BJ (cell line): ENCODE results near the gene DCST2. TPM values are rescaled to one million over a fixed set of nuclear protein-coding genes. Genes with fewer than 3 reads are reported as not detected.

Experiments used
- CTCF ChIA-PET: fragments of 350-600 bp; formaldehyde crosslinking; extraction: SDS; loops from one replicate; lab custom pipeline; 2021; ENCODE audit warnings: antibody characterized with exemption, inconsistent platforms; lab: Yijun Ruan, JAX
- POLR2A ChIA-PET: fragments of 300-600 bp; sonication (Branson Sonifier 250); formaldehyde crosslinking; extraction: SDS; loops from one replicate; lab custom pipeline; 2021; ENCODE audit warnings: antibody characterized with exemption; lab: Charles Lee
- DNase-seq: peaks from one replicate; pipeline ENCODE4 v3.0.0-alpha.2; 2011; ENCODE audit warnings: low read depth
- H3K27me3 ChIP-seq: 2 replicates; pipeline ENCODE4 v1.6.0; 2011; ENCODE audit warnings: low read length; ENCODE audit not compliant: control insufficient read depth, insufficient read depth
- H3K36me3 ChIP-seq: 2 replicates; pipeline ENCODE4 v1.5.1; 2011; ENCODE audit warnings: low read length; ENCODE audit not compliant: control insufficient read depth, insufficient read depth
- H3K4me3 ChIP-seq: 2 replicates; pipeline ENCODE4 v1.5.1; 2011; ENCODE audit warnings: low read depth, mild to moderate bottlenecking, control low read depth, low read length
- polyA plus RNA-seq: library from polyadenylated mRNA; depleted of rRNA; stranded (reverse); fragments of >200 nt; gene quantifications from 2 replicates; pipeline ENCODE4 v1.2.3, GENCODE V29; 2011
- TF ChIP-seq, protein P1 (sequence below): IDR thresholded peaks from 2 replicates; pipeline ENCODE4 v1.5.1; 2011; ENCODE audit warnings: low read depth, mild to moderate bottlenecking, control low read depth, inconsistent platforms, low read length, moderate library complexity; ENCODE audit not compliant: insufficient read depth

The DCST2 gene
- polyA plus RNA-seq, 1 experiment = 0.38 TPM

DNA sequence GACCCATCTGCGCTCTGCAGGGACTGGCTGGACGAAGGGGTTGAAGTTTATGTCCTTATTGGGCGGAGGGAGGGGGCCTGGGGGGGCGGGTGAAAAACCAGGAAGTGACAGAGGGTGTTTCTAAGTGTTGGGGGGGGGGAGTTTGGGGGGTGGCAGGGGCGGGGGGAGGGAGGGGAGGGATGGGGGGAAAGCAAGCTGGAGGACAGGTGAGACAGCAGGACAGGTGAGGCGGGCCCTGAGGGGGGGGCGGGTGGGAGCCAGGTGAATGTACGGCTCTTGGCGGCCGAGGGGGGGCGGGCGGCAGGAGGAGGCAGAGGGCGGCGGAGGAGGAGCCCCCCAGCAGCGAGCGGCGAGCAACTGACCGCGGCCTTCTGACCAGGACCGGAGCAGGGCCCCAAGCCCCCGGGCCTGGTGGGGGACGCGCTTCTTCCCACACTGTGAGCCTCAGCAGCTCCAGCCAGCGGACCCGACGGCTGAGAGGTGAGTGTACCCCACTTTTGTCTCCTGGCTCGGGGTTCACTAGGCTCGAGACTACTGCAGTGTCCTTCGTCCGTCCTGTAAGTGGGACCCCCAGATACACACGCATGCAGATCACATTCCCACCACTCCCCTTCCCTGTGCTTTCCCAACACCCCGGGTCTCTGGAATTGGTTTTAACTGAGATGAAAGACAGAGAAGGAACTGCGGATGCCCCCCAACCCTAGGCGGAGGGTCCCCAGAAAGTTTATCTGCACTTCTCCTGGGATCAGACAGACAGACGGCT, 30.9 kb downstream of the DCST2 start, which contains the start of gene ZBTB7B:
ZBTB7B (plus strand) TSS at position 339 of the 763 bp plus-strand sequence. CDS start 11,859 bp downstream, outside the sequence.
- peak within 1 kb of the TSS; percentile 94 for H3K4me3 ChIP-seq
- no peak for DNase-seq
- TF ChIP-seq, protein P1, sequence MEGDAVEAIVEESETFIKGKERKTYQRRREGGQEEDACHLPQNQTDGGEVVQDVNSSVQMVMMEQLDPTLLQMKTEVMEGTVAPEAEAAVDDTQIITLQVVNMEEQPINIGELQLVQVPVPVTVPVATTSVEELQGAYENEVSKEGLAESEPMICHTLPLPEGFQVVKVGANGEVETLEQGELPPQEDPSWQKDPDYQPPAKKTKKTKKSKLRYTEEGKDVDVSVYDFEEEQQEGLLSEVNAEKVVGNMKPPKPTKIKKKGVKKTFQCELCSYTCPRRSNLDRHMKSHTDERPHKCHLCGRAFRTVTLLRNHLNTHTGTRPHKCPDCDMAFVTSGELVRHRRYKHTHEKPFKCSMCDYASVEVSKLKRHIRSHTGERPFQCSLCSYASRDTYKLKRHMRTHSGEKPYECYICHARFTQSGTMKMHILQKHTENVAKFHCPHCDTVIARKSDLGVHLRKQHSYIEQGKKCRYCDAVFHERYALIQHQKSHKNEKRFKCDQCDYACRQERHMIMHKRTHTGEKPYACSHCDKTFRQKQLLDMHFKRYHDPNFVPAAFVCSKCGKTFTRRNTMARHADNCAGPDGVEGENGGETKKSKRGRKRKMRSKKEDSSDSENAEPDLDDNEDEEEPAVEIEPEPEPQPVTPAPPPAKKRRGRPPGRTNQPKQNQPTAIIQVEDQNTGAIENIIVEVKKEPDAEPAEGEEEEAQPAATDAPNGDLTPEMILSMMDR = no peak
- H3K36me3 ChIP-seq = peaks cover 2% of the 10 kb centered on the region; the same call in 1 of the 2 replicates
- ChIA-PET POLR2A (no interaction called here), CTCF (interaction anchor here (1.2 to 8.3 kb wide), 2 partner anchors 15 to 30 kb away, joined by 3 to 74 read pairs; no protein-coding TSS in a partner anchor)
- H3K27me3 ChIP-seq = no peaks in the 10 kb centered on the region

DNA sequence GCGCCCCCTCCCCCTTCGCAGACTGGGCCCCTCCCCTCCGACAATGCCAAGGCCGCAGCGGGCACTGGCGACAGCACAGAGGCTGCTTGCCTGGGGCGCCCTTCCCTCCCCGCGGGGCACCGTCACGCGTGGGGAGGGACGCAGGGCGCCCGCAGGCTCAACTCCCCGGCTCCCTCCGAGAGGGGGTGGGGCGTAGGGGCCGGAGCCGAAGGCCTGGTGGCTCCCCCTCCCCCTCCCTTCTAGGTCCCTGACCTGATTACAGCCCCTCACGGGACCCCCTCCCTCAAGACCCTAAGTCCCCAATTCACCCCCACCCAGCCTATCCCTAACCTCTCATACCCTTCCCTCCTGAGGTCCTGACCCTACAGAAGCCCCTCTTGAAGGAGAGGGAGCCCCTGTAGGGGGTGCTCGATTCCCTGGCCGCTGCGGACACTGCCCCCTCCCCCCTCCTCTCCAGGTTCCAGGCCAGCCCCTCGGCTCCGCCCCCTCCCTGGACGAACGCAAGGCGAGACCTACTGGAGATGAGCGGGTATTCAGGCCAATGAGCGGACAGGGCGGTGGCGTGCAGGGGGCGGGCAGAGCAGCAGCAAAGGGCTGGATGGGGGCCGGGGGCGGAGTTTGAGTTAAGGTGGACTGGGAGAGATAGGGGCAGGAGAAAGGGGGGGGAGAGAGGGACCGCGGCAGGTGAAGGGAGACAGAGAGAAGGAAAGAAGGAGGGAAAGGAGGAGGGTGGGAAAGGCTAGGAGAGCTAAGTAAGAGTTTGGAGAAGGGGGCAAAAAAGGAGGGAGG, 31.7 kb downstream of the DCST2 start:
- ChIA-PET CTCF (interaction anchor here (0.5 to 8.3 kb wide), 6 partner anchors 14 to 966 kb away, joined by 3 to 74 read pairs (median 4); partner anchors contain the start of gene PBXIP1), POLR2A (no interaction called here)
- H3K36me3 ChIP-seq = no peaks in the 10 kb centered on the region; the same call in 1 of the 2 replicates
- H3K4me3 ChIP-seq = peak overlapping the region; percentile 64
- H3K27me3 ChIP-seq = no peaks in the 10 kb centered on the region
- TF ChIP-seq, protein P1 = peak; percentile 80
- peak; percentile 91 for DNase-seq

DNA sequence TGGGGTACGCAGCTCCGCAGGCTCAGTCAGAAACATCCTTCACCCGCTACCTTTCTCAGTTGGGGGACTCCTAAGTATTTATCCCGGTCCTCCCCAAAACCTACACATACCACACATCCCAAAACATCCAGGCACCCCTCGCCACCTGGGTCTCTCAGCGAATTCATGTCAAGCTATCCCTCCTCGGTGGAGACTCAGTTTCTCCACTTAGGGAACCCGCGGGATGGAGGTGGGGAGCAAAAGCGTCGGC, 32.2 kb downstream of the DCST2 start:
- POLR2A ChIA-PET = no interaction called here
- TF ChIP-seq, protein P1 = no peak
- no peaks in the 10 kb centered on the region; the same call in 1 of the 2 replicates for H3K36me3 ChIP-seq
- CTCF ChIA-PET = interaction anchor here (0.5 to 8.3 kb wide), 6 partner anchors 14 to 967 kb away, joined by 3 to 74 read pairs (median 4); partner anchors contain the start of gene PBXIP1
- H3K27me3 ChIP-seq = no peaks in the 10 kb centered on the region
- peak overlapping the region; percentile 64 for H3K4me3 ChIP-seq
- no peak for DNase-seq

DNA sequence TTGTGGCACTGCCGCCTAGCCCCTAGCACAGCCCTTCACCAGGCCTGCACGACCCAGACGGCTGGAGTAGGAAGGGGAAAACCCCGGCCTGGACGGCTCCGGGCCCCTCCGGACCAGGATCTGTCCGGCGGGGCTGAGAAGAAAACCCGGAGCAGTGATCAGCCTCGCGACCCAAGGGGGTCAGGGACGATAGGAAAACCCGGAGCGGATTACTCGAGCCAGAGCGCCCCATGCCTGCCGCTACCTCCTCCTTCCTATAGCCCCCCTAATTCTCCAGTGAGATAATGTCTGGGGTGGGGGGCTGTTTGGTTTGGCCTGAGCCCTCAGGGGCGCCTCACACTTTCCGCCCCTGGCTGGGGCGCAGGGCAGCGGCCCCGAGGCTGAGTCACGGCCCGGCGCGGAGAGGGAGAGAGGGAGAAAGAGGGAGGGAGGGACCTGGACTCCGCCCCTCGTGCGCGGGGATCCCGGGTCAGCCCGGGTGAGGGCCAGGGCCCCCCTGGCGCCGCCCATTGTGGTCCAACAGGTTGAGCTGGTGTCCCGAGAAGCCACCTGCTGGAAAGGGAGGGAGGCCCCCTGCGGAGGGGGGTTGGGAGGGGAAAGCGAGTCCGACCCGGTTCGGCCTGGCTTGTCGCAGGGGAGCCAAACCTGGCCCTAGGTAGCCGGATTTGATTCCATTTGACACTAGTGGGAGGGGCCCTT, 32.7 kb downstream of the DCST2 start:
- H3K27me3 ChIP-seq = no peaks in the 10 kb centered on the region
- H3K36me3 ChIP-seq = no peaks in the 10 kb centered on the region
- peak overlapping the region; percentile 64 for H3K4me3 ChIP-seq
- TF ChIP-seq, protein P1 = no peak
- CTCF ChIA-PET = interaction anchor here (0.5 to 9.0 kb wide), 12 partner anchors 13 to 967 kb away, joined by 3 to 95 read pairs (median 6); partner anchors contain the start of genes CKS1B and PBXIP1
- DNase-seq = no peak
- POLR2A ChIA-PET = no interaction called here

DNA sequence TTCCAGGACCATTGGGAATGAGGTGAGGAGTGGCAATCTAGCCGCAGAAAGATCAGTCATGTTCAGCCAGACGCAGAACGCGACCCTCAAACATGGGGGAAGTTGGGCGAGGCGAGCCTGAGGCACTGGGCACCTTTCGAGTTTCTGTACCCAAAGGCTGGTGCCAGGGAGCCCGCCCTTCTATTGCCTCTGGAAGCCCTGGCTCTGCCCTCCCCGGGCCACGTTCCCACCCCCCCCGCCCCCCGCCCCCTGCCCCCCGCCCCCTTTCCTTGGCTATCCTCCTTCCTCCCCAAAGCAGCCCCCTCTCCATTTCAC, 33.2 kb downstream of the DCST2 start:
- DNase-seq = no peak
- H3K4me3 ChIP-seq = peak overlapping the region; percentile 64
- POLR2A ChIA-PET = no interaction called here
- TF ChIP-seq, protein P1 = no peak
- H3K27me3 ChIP-seq = no peaks in the 10 kb centered on the region
- H3K36me3 ChIP-seq = no peaks in the 10 kb centered on the region
- CTCF ChIA-PET = interaction anchor here (0.7 to 9.0 kb wide), 14 partner anchors 15 to 441 kb away, joined by 4 to 95 read pairs (median 12); partner anchors contain the start of genes ADAM15, CKS1B, FLAD1 and PBXIP1
